Activated T-helper 1 cell treated with anti-CD3 and anti-CD28 coated beads, Interleukin-12 subunit alpha, Interleukin-12 subunit beta, Interleukin-2, Interleukin-4 antibody, amounts not matched to agents 30 ng/mL and 10 ng/mL and 1 ng/mL, durations not matched to agents 14 hours and 24 hours and 36 hours (primary cell): ENCODE data around the gene ELAVL3. TPM values are rescaled to one million over a fixed set of nuclear protein-coding genes. Genes with fewer than 3 reads are reported as not detected.
"Not testable (repeated sequence)": the region's sequence is repeated elsewhere in the genome, so short reads cannot be mapped to it uniquely, and the experiment has no call there.

ENCODE experiments used
- DNase-seq: peaks from one replicate; pipeline ENCODE4 v3.0.0; 2021; ENCODE audit warnings: low spot score
- H3K27ac Mint-ChIP-seq: one replicate; pipeline ENCODE4 v1.8.0; 2021; ENCODE audit warnings: mild to moderate bottlenecking, mixed read lengths
- H3K27me3 Mint-ChIP-seq: one replicate; pipeline ENCODE4 v1.8.0; 2022; ENCODE audit warnings: mild to moderate bottlenecking, moderate library complexity, mixed read lengths; ENCODE audit not compliant: insufficient read depth
- H3K36me3 Mint-ChIP-seq: one replicate; pipeline ENCODE4 v1.8.0; 2021; ENCODE audit warnings: low read depth, mixed read lengths
- H3K4me1 Mint-ChIP-seq: one replicate; pipeline ENCODE4 v1.8.0; 2021; ENCODE audit warnings: low read depth, mixed read lengths
- H3K4me3 Mint-ChIP-seq: one replicate; pipeline ENCODE4 v1.8.0; 2021; ENCODE audit warnings: mild to moderate bottlenecking, moderate library complexity, mixed read lengths
- H3K9me3 Mint-ChIP-seq: one replicate; pipeline ENCODE4 v1.8.0; 2021; ENCODE audit warnings: mixed read lengths
- intact Hi-C: fragments of 100-400 bp; cut with micrococcal nuclease; formaldehyde crosslinking; loops from one replicate; pipeline ENCODE4 v1.15.1; 2024
- total RNA-seq: library from RNA; stranded (reverse); gene quantifications from 2 replicates; pipeline ENCODE4 v1.2.3, GENCODE V29; 2022

ELAVL3 gene
- total RNA-seq, 1 donor from 2014 or later: 0.34 TPM

DNA sequence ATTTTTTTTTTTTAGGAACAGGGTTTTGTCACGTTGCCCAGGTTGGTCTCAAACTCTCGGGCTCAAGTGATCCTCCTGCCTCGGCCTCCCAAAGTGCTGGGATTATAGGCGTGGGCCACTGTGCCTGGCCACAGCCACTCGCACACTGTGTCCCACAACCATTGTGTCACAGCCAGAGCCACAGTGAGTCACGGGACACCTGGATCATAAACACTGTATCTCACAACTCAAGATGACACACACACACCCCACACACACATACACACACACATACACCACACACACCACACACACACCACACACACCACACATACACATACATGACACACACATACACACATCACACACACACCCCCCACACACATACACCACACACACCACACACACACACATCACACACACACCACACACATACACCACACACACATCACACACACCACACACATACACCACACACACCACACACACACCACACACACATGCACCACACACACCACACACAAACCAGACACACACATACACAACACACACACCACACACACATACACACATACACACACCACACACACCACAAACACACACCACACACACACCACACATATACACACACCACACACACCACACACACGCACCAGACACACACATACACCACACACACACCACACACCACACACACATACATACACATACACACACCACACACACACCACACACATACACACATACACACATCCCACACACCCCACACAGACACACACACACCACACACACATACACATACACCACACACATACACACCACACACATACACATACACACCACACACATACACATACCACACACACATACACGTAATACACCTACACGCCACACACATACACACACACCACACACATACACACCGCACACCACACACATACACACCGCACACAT lies 16.2 kb downstream of the ELAVL3 start:
- no peaks in the 10 kb centered on the region for H3K9me3 Mint-ChIP-seq
- intact Hi-C loops: no loop called here
- no peak overlapping the region for H3K27ac Mint-ChIP-seq
- H3K36me3 Mint-ChIP-seq: no peaks in the 10 kb centered on the region
- peaks cover 4% of the 10 kb centered on the region for H3K27me3 Mint-ChIP-seq
- no peak overlapping the region for H3K4me3 Mint-ChIP-seq
- DNase-seq: no peak
- H3K4me1 Mint-ChIP-seq: no peaks in the 10 kb centered on the region

DNA sequence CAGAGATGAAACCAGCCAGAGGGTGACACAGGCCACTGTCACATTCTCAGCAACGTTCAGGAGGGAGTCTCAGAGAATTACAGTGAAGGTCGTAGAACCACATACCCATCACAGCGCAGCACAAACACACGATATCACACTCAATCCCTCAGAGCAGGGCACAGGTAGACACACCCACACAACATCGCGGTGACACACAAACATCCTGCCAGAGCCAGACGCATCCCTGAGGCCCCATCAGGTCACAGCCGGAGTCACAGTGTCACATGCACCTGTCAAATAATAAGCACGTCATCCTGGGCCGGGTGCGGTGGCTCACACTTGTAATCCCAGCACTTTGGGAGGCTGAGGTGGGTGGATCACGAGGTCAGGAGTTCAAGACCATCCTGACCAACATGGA lies 17.5 kb downstream of the ELAVL3 start:
- DNase-seq: no peak
- intact Hi-C loops: no loop called here
- H3K9me3 Mint-ChIP-seq: no peaks in the 10 kb centered on the region
- H3K27me3 Mint-ChIP-seq: peaks cover 6% of the 10 kb centered on the region
- no peak overlapping the region for H3K27ac Mint-ChIP-seq
- no peaks in the 10 kb centered on the region for H3K36me3 Mint-ChIP-seq
- H3K4me1 Mint-ChIP-seq: no peaks in the 10 kb centered on the region
- H3K4me3 Mint-ChIP-seq: no peak overlapping the region

- no peak for DNase-seq
Measured at GRCh38 chr19:11461453-11461852, 19.4 kb downstream of the ELAVL3 start.

GRCh38 chr19:11460207-11460606 lies 20.6 kb downstream of the ELAVL3 start:
- no peak overlapping the region for H3K4me3 Mint-ChIP-seq
- intact Hi-C loops: no loop called here
- H3K27ac Mint-ChIP-seq: no peak overlapping the region
- DNase-seq: no peak
- no peaks in the 10 kb centered on the region for H3K9me3 Mint-ChIP-seq
- peaks cover 7% of the 10 kb centered on the region for H3K27me3 Mint-ChIP-seq
- H3K36me3 Mint-ChIP-seq: no peaks in the 10 kb centered on the region
- H3K4me1 Mint-ChIP-seq: no peaks in the 10 kb centered on the region

More at GRCh38 chr19:11461453-11461852, 19.4 kb downstream of the ELAVL3 start:
- Mint-ChIP-seq H3K27ac (no peak overlapping the region), H3K4me1 (no peaks in the 10 kb centered on the region), H3K9me3 (no peaks in the 10 kb centered on the region), H3K4me3 (no peak overlapping the region), H3K27me3 (peaks cover 7% of the 10 kb centered on the region), H3K36me3 (no peaks in the 10 kb centered on the region)
- intact Hi-C loops: no loop called here

- H3K36me3 Mint-ChIP-seq, DNase-seq, H3K27ac Mint-ChIP-seq, H3K27me3 Mint-ChIP-seq, H3K4me3 Mint-ChIP-seq, H3K4me1 Mint-ChIP-seq, intact Hi-C loops, H3K9me3 Mint-ChIP-seq: not testable (repeated sequence)
Measured at GRCh38 chr19:11458912-11459311, 21.9 kb downstream of the ELAVL3 start.

GRCh38 chr19:11458236-11458900 lies 22.5 kb downstream of the ELAVL3 start:
- H3K36me3 Mint-ChIP-seq: no peaks in the 10 kb centered on the region
- peaks cover 9% of the 10 kb centered on the region for H3K27me3 Mint-ChIP-seq
- DNase-seq: no peak
- H3K27ac Mint-ChIP-seq: no peak overlapping the region
- intact Hi-C loops: no loop called here
- no peaks in the 10 kb centered on the region for H3K9me3 Mint-ChIP-seq
- no peak overlapping the region for H3K4me3 Mint-ChIP-seq
- no peaks in the 10 kb centered on the region for H3K4me1 Mint-ChIP-seq

GRCh38 chr19:11457831-11458230 lies 23.0 kb downstream of the ELAVL3 start:
- intact Hi-C loops: no loop called here
- H3K27ac Mint-ChIP-seq: no peak overlapping the region
- H3K4me3 Mint-ChIP-seq: no peak overlapping the region
- H3K9me3 Mint-ChIP-seq: no peaks in the 10 kb centered on the region
- no peak for DNase-seq
- peaks cover 9% of the 10 kb centered on the region for H3K27me3 Mint-ChIP-seq
- H3K4me1 Mint-ChIP-seq: no peaks in the 10 kb centered on the region
- H3K36me3 Mint-ChIP-seq: no peaks in the 10 kb centered on the region

DNA sequence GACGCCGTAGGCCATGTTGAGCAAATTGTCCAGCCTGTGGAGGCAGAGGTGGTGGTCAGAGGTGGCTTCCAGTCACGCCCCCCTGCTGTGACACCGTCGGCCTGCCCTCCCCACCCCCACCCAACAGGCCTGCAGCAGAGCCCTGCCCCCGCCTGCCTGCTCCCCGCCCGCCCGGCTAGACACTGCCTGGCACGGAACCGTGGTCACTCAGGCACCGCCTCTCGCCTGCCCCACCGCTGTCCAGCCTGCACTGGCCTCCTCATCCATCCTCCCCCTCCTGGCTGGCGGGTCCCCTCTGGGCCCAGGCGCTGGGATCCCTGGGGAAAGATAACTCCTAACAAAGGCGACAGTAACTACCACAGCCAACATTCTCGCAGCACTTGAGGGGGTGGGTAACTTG lies 23.7 kb downstream of the ELAVL3 start:
- no peak for DNase-seq
- no peak overlapping the region for H3K27ac Mint-ChIP-seq
- no peaks in the 10 kb centered on the region for H3K9me3 Mint-ChIP-seq
- H3K4me1 Mint-ChIP-seq: no peaks in the 10 kb centered on the region
- intact Hi-C loops: no loop called here
- H3K36me3 Mint-ChIP-seq: no peaks in the 10 kb centered on the region
- no peak overlapping the region for H3K4me3 Mint-ChIP-seq
- H3K27me3 Mint-ChIP-seq: peaks cover 9% of the 10 kb centered on the region

DNA sequence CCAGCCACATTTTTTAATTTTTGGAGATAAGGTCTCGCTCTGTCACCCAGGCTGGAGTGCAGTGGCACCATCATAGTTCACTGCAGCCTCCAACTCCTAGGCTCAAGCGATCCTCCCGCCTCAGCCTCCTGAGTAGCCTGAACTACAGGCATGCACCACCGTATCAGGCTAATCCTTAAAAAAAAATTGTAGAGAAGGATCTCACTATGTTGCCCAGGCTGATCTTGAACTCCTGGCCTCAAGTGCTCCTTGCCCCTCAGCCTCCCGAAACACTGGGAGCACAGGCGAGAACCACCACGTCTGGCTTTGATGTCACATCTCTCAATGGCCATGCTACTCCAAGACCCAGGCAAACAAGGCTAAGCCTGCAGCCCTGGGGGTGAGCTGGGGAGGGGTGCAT lies 24.2 kb downstream of the ELAVL3 start:
- DNase-seq: no peak
- intact Hi-C loops: no loop called here
- Mint-ChIP-seq H3K27me3 (peaks cover 8% of the 10 kb centered on the region), H3K4me3 (no peak overlapping the region), H3K27ac (no peak overlapping the region), H3K9me3 (no peaks in the 10 kb centered on the region), H3K36me3 (no peaks in the 10 kb centered on the region), H3K4me1 (no peaks in the 10 kb centered on the region)

- DNase-seq, H3K27me3 Mint-ChIP-seq, H3K9me3 Mint-ChIP-seq, H3K4me1 Mint-ChIP-seq, H3K4me3 Mint-ChIP-seq, intact Hi-C loops, H3K36me3 Mint-ChIP-seq, H3K27ac Mint-ChIP-seq: not testable (repeated sequence)
Measured at GRCh38 chr19:11455233-11455554, 25.7 kb downstream of the ELAVL3 start.

- H3K36me3 Mint-ChIP-seq: peaks cover 5% of the 10 kb centered on the region
- intact Hi-C loops: no loop called here
- peaks cover 5% of the 10 kb centered on the region for H3K27me3 Mint-ChIP-seq
- H3K4me1 Mint-ChIP-seq: no peaks in the 10 kb centered on the region
- no peak for DNase-seq
- no peak overlapping the region for H3K27ac Mint-ChIP-seq
- H3K9me3 Mint-ChIP-seq: no peaks in the 10 kb centered on the region
- no peak overlapping the region for H3K4me3 Mint-ChIP-seq
Measured at GRCh38 chr19:11453468-11454341, 27.1 kb downstream of the ELAVL3 start.

DNA sequence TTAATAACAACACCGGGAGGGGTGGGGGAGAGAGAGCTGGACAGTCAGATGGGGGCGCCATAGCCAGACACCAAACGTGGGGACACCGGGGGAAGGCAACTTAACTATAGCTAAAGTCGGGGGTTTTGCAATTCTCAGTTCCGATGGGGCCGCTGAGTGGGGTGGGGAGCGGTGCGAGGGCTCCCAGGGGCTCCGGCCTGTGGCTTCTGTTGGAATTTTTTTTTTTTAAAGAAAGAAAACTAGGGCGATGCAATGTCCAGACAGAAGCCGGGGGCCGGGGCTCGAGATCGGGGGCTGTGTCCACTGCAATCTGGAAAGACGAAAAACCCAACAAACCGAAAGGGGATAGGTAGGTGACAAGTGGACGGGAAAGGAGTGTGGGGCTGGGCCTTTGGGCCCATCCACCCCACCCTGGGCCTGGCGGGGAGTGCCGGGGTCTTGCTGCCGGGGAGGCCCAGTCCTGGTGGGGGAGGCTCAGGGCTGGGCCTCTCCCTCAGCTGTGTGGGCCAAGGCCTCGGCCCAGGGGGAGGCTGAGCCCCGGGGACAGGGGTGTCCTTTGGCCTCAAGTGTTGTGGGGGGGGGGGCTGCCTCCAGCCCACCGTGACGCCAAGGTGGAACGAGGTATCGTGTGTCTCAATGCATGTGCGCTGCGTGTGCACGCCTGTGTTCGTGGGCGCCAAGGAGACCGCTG lies 28.1 kb downstream of the ELAVL3 start:
- peaks cover 2% of the 10 kb centered on the region for H3K27me3 Mint-ChIP-seq
- no peaks in the 10 kb centered on the region for H3K9me3 Mint-ChIP-seq
- intact Hi-C loops: no loop called here
- H3K27ac Mint-ChIP-seq: no peak overlapping the region
- H3K4me1 Mint-ChIP-seq: no peaks in the 10 kb centered on the region
- DNase-seq: no peak
- H3K4me3 Mint-ChIP-seq: no peak overlapping the region
- peaks cover 5% of the 10 kb centered on the region for H3K36me3 Mint-ChIP-seq
